GM18868 (cell line): ENCODE results near the gene LBX2.
"Not testable (repeated sequence)": the region's sequence is repeated elsewhere in the genome, so short reads cannot be mapped to it uniquely, and the experiment has no call there.

ENCODE experiments used
- ATAC-seq: cut with Tn5 transposase; IDR thresholded peaks from one replicate; pipeline ENCODE4 v1.9.1; 2021; ENCODE audit warnings: mild to moderate bottlenecking, moderate library complexity; ENCODE audit not compliant: unreplicated experiment

Gene LBX2

DNA sequence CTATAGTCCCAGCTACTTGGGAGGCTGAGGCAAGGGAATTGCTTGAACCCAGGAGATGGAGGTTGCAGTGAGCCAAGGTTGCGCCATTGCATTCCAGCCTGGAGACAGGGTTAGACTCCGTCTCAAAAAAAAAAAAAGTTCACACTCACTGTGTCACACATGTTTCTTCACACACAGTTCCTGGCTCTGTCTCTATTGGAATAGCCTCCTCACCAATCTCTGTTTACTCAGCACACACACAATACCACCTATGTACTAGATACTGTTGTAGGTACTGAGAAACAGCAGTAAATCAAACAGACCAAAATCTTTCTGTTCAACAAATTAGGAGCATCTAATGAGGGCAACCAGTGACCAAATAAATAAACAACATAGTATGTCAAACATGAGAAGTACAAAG is 13.3 kb downstream of the LBX2 start:
- no peak for ATAC-seq

DNA sequence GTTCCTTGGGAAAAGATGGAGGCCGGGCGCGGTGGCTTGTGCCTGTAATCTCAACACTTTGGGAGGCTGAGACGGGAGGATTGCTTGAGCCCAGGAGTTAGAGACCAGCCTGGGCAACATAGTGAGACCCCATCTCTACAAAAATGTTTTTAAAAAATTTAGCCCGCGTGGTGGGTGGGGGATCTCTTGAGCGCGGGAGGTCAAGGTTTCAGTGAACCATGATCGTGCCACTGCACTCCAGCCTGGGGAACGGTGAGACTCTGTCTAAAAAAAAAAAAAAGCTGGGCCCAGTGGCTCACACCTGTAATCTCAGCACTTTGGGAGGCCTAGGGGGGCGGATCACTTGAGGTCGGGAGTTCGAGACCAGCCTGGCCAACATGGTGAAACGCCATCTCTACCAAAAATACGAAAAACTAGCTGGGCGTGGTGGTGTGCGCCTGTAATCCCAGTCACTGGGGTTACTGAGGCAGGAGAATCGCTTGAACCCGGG is 15.7 kb downstream of the LBX2 start:
- ATAC-seq, result not testable (repeated sequence)

DNA sequence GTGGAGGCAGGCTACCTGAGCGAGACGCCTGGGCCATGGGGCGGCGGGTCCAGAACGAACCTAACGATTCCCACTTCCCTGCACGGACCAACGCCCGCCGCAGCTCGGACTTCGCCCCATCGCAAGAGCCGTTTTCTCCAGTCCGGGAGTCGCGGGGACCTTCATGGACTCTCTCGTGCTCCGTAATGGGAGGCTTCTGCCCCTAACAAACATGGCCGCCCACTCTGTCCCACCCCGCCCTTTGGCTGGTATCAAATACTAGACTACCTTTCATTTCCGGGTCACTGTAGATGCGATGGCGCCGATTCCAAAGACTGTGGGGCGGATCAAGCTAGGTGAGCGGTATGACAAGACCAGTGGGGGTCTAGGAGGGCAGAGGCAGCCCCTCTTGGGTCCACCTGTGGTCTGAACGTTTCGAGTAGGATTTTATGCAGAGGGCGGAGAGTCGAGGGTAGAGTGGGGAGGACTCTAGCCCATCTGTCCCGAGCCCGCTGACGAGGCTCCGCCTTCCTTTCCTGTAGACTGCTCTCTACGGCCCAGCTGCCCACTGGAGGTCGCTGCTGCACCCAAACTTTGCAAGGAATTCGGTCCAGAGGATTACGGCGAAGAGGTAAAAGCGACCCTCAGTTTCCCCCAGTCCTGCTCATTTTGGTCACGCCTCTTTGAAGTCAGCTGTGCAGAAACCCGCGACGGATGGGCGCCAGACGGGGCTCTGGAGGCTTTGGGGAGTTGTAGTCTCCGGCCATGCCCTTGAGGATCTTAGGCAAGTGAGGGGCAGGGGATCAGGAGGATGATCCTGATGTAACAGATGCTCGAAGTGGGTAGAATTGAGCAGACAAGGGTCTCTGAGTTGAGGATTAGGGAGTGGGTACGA is 16.4 kb downstream of the LBX2 start, which contains the start of the genes CCDC142 and TTC31:
TSS of gene CCDC142 (minus strand) at position 198 of the 874 bp plus-strand sequence. CDS start at position 37, 161 bp downstream.
TSS of gene TTC31 (plus strand) at position 281 of the 874 bp plus-strand sequence. CDS start at position 296, 15 bp downstream.
- peak; percentile 88 for ATAC-seq

DNA sequence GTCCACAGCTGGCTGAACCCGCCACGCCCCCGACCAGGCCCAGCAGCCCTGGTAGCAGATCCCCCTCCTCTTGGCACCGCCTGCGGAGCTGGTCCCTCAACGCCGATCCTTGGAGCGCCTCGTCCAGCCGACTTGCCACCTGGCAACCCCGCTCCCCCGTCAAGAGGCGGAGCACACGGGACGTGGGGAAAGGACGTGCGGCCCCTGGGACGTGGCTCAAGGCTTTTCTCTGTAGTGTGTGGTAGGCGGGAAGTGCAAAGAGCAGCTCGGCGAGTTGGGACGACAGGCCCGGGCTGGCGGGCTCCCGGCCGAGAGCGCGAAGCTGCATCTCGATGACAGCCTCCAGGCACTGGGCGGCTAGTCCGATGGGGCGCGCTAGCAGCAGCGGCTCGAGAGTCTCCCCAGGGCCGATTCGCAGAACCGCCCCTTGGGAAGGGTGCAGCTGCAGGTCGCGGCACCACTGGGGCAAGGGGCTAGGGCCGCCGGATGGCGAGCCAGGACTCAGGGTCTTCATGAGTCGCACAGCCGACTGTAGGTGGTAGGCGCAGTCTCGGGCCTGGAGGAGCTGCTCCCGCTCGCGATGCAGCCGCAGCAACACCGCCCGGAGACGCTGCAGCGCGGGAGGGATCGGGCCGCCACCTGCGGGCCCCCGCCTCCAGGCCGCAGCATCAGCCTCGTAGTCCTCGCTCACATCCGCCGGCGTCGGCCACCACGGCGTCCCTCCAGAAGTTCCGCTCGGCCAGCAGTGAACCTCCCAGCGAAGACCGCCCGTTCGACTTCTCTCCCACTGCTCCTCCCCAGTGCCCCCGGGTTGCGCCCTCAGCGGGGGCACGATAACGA is 17.2 kb downstream of the LBX2 start:
- ATAC-seq, result peak; percentile 29

DNA sequence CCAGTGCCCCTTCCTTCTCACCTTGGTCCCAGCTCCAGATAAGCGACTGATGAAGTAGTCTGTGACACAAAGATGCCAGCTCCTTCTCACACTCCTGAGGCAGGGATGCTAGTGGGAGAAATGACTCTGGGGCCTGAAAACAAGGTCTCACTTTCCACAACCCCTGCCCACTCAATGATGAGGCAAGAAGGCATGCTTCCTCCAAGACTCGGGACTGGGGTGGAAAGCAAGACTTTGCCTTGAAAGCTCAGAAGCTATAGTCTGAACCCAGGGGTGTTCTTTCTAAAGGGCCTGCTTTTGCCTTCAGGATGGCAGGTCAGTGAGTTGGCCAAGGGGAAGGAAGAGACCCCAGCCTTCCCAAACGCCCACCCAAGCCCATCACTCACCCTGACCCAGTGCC is 18.0 kb downstream of the LBX2 start:
- ATAC-seq, result no peak

DNA sequence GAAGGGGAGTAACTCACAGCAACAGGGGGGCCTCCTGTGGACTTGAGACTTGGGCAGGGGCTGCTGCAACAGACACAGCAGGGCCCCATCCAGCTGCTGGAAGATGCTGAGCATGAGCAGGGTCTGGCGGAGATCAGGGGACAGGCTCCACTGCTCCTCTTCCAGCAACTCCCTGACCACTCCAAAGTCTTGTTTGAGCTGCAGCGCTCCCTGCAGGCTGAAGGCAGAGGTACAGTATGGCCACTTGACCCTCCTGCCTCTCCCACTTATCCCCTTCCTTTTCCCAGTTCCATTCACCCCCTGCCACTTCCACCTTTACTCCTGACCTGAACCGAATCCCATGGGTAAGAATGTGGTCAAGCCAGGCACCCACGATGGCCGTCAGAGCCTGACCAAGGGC is 24.5 kb downstream of the LBX2 start:
- ATAC-seq, result no peak

DNA sequence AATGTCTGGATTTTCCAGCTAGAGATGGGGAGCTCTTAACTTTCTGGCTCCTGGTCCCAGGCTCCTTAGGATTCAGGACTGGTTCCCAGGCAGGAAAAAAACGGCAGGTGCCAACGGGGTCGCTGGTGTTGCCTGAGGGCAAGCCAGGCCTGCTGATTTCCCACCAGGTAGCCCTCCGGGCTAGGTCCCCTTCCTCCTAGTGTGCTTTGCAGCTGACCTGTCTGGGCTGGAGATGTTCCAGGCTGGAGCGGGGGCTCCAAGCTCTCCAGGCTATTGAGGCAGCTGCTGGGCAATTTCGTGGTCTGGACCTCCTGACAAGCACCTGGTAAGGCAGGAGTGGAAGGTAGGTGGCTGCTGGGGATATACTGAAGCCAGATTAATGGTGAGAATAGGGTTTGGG is 24.9 kb downstream of the LBX2 start:
- ATAC-seq, result no peak

DNA sequence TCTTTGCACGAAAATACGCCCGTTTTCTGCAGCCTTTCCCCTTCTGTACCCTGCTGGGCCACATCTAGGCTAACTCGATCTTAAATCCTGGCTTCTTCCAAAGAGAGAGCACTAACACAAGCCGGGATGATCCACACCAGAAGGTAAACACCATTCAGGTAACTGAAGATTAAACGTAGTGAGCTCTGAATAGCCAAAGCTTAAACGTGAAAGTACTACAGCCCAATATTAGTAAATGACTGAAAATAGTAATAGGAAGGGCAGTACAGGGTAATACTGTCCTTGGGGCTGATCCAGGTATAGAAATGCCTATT is 26.5 kb downstream of the LBX2 start:
- ATAC-seq, result no peak

DNA sequence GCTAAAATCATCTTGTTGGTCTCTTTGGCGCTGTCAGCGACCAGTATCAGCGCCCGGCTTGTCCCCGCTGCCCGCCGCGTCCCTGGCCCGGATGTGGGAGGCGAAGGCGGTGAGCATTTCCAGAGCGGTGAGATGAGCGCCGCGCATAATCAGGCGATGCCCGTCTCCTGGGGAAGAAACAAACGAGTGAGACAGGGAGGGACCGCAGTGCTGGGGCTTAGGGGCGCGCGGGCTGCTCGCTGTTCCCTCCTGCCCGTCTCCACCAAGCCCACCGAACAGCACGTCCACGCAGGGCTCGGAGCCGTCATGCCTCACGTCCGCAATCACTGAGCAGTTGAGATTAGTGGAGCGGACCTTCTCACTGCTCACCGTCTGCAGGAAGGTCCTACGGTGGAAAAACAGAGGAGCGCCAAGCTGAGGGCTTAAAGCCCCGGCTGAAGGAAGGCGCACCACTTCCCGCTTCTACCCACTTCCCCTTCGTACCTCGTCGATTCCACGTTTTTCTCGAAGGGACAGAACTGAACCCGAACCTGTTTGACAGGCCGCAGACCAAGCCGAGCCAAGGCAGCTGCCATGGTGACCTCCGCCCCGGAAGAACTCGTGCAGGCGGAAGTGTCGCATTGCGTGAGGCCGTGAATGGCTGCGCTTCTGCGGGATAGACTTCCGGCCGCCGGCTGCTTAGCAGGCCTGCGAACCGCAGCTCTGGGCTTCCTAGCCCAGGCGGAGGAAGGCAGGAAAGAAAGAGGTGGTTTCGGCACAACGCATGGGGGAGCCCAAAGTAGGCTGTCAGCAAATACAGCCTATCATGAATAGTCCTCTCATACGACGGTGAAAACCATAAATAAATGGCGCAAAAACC is 27.1 kb downstream of the LBX2 start, which contains the start of gene MRPL53:
TSS of gene MRPL53 (minus strand) at position 595 of the 859 bp plus-strand sequence. CDS start at position 575, 20 bp downstream.
- ATAC-seq, result peak; percentile 85

DNA sequence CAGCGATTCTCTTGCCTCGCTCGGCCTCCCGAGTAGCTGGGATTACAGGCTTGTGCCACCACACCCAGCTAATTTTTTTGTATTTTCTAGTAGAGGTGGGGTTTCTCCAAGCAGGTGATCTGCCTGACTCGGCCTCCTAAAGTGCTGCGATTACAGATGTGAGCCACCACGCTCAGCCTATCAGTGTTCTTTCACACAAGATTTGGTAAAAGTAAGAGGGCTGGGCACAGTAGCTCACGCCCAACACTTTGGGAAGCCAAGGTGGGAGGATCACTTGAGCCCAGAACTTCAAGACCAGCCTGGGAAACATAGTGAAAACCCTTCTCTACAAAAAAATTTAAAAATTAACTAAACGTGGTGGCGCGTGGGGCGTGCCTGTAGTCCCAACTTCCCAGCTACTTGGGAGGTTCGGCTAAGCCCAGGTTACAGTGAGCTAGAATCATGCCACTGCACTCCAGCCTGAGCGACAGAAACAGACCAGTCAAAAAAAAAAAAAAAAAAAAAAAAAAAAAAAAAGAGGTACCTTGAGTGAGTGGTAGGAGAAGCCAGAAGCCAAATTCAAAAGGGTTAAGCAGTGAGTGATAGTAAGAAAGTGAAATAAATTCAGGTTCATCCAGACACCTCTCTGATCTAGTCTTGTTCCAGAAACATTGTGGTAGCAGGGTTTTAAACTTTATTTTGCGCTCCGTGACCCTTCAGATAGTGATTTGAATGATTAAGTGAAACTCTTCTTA is 27.9 kb downstream of the LBX2 start:
- no peak for ATAC-seq

DNA sequence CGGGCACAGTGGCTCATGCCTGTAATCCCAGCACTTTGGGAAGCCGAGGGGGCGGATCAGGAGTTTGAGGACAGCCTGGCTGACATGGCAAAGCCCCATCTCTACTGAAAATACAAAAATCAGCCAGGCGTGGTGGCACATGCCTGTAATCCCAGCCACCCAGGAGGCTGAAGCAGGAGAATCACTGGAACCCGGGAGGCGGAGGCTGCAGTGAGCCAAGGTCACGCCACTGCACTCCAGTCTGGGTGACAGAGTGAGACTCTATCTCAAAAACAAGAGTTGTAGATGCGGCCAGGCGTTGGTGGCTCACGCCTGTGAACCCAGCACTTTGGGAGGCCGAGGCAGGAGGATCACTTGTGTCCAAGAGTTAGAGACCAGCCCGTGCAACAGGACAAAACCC is 28.7 kb downstream of the LBX2 start:
- not testable (repeated sequence) for ATAC-seq

DNA sequence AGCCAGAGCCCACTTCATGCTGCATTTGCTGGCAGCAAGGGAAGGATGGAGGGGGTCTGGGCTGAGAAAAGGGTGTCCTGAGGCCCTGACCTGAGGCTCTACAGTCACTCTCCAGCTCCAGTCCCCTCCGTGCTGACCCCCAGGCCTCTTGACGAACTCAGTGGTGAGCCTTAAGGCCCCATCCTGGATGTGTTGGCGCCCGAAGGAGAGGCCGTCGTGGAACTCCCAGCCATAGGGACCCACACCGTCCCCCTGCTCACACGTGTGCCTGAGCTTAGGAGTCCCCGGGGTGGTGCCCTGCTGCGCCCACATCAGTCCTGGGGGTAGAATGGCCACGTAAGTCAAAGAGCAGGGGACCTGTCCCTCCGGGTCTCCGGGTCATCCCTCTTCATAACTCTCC is 35.0 kb downstream of the LBX2 start:
- ATAC-seq, result no peak

DNA sequence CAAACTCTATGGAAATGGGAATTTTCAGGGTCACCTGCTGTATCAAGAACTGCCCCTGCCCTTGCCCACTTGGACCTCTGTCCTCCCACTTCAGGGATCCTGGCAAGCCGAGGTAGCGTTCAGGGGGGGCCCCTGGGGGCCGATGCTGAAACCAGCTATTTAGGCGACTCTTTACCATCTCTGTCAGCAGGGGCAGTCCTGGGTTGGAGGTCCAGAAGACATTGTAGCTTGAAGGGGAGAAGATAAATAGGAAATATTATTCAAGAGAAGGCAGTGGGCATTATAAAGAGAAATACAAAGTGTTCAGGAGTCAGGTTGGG is 36.7 kb downstream of the LBX2 start:
- ATAC-seq, result no peak

DNA sequence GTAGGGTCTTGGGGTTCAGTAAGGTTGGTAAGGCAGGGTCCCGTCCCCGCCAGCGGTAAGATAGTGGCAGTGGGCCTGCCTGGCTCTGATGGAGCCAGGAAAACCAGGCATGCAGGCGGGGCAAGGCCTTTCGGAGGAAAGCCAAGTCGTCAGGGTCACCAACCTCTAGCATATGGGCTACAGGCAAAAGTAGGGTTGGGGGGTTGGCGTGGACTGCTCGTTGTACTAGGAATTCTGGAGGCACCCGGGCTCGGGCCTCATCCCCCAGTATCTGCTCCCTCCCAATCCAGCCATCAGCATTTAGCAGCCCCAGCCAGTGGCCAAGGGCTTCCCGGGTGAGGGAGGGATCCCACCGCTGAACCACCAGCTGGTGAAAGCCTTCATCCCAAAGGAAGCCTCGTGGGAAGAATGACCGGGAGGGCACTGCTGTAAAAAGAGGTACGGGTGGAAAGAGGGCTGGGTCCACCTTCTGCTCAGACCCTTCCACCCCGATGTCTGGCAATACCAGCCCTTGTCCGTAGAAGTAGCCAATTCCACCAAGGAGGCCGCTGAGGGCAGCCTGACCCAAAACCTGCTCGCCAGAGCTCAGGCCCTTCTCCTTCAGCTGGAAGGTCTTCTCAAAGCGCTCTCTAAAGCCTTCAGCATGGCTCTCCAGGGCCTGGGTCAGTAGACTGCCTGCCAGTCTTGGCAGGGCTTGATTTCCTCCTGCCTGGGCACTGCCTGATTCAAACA is 37.2 kb downstream of the LBX2 start:
- no peak for ATAC-seq

DNA sequence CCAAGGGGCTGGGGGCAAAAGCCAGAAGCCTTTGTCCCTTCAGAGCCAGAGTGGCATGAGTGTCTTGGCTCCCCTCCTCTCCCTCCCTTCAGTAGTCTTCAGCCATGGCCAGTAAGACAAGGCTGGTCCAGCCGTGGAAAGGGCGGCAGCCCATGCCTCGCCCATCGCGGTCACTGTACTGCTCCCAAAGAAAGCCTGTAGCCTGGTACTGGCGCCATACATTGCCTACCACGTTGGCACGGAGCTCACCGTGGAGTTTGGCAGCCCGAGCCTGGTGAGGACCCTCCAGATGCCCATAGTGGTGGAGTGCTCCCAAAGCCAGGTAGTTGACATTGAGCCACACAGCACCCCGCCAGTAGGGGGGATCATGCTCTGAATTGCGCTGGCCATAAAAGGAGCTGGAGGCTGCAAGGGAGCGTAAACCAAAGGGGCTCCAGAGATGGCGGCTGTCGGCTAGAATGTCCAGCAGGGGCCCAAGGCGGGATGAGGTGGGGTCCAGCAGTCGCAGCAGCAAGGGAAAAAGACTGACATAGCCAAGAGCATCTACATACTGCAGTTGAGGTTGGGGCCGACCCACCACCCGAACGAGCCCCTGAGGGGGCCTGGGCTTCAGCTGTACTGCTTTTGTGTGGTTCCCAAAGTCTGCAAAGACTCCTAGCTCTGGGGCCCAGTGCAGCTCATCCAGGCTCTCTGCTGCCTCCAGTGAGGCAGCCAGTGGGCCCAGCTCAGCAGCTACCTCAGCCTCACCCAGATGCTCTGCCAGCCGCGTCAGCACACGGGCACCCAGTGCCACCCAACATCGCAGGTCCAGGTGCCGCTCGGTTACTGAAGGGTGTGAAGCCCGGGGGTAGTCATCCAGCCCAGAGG is 38.0 kb downstream of the LBX2 start:
- no peak for ATAC-seq

DNA sequence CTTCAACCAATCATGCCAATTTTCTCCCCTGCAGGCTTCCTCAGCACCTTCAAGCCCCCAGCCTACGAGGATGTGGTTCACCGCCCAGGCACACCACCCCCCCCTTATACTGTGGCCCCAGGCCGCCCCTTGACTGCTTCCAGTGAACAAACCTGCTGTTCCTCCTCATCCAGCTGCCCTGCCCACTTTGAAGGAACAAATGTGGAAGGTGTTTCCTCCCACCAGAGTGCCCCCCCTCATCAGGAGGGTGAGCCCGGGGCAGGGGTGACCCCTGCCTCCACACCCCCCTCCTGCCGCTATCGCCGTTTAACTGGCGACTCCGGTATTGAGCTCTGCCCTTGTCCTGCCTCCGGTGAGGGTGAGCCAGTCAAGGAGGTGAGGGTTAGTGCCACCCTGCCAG is 39.2 kb downstream of the LBX2 start:
- not testable (repeated sequence) for ATAC-seq

DNA sequence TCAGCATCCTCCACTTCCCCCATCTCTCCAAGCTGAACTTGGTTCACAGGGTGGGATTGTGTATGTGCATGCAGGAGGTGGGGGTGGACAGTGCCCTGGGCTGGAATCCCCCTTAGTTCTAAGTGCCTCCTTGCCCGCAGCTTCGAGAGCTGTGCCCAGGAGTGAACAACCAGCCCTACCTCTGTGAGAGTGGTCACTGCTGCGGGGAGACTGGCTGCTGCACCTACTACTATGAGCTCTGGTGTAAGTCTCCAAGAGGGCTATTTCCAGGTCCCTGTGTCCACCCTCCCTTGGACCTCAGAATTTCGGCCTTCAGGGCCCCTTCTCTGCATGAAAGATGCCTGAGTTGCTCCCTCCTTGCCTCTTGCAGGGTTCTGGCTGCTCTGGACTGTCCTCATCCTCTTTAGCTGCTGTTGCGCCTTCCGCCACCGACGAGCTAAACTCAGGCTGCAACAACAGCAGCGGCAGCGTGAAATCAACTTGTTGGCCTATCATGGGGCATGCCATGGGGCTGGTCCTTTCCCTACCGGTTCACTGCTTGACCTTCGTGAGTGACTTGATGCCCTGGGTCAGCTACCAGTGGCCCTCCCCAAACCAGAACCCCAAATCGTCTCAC is 39.8 kb downstream of the LBX2 start:
- ATAC-seq, result not testable (repeated sequence)

DNA sequence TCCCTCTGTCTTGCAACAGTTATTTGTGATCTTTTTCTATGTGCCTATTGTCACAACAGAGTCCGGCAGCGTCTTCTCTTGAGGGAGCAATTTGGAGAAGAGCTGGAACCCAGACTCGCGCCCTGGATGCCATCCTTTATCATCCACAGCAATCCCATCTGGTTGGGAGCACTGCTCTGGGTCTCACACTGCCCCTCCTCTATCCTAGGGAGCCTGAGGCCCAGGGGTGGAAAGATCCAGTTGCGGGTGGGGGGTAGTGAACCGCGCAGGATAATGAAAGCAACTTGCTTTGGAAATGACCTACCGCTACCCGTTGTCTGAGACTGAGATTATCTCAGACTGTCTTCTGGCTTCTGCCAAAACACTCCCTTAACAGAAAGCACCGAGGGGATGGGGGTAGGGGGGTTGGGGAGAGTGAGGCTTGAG is 40.5 kb downstream of the LBX2 start:
- ATAC-seq, result no peak
